Effector memory CD4-positive, alpha-beta T cell (primary cell): Measurements from ENCODE around the gene RNF150.

Experiments
- DNase-seq, 3 donors: peaks; one replicate each; pipeline ENCODE4 v3.0.0-alpha.2; 2020
- H3K27ac ChIP-seq: 2 replicates; pipeline ENCODE4 v1.7.0; 2013; ENCODE audit warnings: mild to moderate bottlenecking, low read length, moderate library complexity; ENCODE audit not compliant: insufficient read depth, poor library complexity, severe bottlenecking
- H3K27me3 ChIP-seq: replicated peaks from 2 replicates; pipeline ENCODE4 v1.7.0; 2013; ENCODE audit warnings: mild to moderate bottlenecking, low read length; ENCODE audit not compliant: insufficient read depth, control insufficient read depth, poor library complexity, severe bottlenecking
- H3K36me3 ChIP-seq: 2 replicates; pipeline ENCODE4 v1.7.0; 2013; ENCODE audit warnings: mild to moderate bottlenecking, low read length, moderate library complexity; ENCODE audit not compliant: control insufficient read depth, insufficient read depth
- H3K4me1 ChIP-seq: 2 replicates; pipeline ENCODE4 v1.7.0; 2013; ENCODE audit warnings: low read length, mild to moderate bottlenecking; ENCODE audit not compliant: control insufficient read depth, insufficient read depth, poor library complexity, severe bottlenecking
- H3K4me3 ChIP-seq: 2 replicates; pipeline ENCODE4 v1.7.0; 2013; ENCODE audit warnings: low read length, low read depth, mild to moderate bottlenecking; ENCODE audit not compliant: insufficient read depth, poor library complexity, severe bottlenecking
- H3K9me3 ChIP-seq: 2 replicates; pipeline ENCODE4 v1.7.0; 2013; ENCODE audit warnings: mild to moderate bottlenecking, low read length, moderate library complexity; ENCODE audit not compliant: control insufficient read depth

The RNF150 gene

DNA sequence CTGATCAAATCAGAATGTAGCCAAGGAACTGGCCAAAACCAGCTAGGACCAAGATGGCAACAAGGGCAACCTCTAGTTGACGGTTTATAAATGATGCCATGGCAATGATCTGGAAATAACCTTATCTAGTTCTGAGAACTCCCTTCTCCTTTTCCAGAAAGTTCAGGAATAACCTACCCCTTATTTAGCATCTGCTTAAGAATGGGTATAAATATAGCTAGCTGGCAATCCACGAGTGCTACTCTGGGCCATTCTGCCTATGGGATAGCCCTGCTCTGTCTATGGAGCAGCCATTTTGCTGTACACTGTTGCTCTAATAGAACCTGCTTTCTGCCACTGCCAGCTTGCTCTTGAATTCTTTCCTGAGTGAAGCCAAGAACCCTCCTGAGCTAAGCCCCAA is 192.7 kb downstream of the RNF150 start:
- H3K27ac ChIP-seq, result no peak overlapping the region
- H3K9me3 ChIP-seq, result no peaks in the 10 kb centered on the region
- H3K4me1 ChIP-seq, result no peaks in the 10 kb centered on the region
- no peak overlapping the region for H3K4me3 ChIP-seq
- H3K36me3 ChIP-seq, result no peaks in the 10 kb centered on the region
- no peaks in the 10 kb centered on the region for H3K27me3 ChIP-seq
- DNase-seq, result no peak

DNA sequence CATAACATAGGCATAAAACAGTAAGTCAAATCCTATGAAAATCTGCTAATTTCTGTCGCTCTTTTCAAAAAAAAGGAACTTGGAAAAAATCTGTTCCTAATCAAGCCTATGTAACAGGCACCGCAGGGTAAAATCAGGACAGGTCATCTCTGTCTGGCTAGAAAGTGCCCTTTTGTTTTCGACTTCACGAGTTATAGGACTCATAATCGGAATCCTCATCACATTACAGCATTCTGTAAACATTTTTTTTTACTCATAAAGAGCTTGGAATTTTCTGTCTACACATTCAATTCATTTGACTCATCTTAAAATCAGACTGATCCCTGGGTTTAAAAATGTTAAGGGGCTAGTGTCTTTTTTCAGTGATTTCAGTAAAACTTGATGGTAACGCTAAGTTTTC is 195.4 kb downstream of the RNF150 start:
- no peak for DNase-seq
- Histone ChIP-seq H3K36me3 (no peaks in the 10 kb centered on the region), H3K4me3 (no peak overlapping the region), H3K9me3 (no peaks in the 10 kb centered on the region), H3K27ac (no peak overlapping the region), H3K4me1 (no peaks in the 10 kb centered on the region), H3K27me3 (no peaks in the 10 kb centered on the region)

DNA sequence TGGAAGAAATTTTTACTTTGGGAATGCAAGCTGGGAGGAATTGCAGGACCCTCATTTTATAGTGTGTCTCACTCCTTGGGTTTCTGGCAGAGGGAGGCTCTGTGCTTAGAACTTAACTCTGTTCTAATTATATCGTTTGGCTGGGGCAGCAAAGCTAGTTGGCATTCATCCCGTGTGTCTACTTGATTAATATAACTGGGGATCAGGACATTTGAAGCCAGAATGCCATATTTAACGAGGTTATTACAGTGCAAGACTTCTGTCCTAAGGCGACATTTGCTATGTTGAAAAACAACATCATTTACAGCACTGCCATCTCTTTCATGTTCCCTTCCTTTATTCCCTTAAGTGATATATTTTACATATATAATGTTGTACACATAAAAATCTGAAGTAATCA is 198.0 kb downstream of the RNF150 start:
- Histone ChIP-seq H3K27me3 (peaks cover 5% of the 10 kb centered on the region), H3K4me3 (no peak overlapping the region), H3K4me1 (no peaks in the 10 kb centered on the region), H3K36me3 (no peaks in the 10 kb centered on the region), H3K9me3 (no peaks in the 10 kb centered on the region), H3K27ac (no peak overlapping the region)
- DNase-seq, result no peak

GRCh38 chr4:140932501-140933045 is 200.7 kb downstream of the RNF150 start:
- Histone ChIP-seq H3K4me1 (no peaks in the 10 kb centered on the region), H3K36me3 (no peaks in the 10 kb centered on the region), H3K27ac (no peak overlapping the region), H3K9me3 (no peaks in the 10 kb centered on the region), H3K27me3 (peaks cover 5% of the 10 kb centered on the region), H3K4me3 (no peak overlapping the region)
- DNase-seq, result no peak

- no peaks in the 10 kb centered on the region for H3K9me3 ChIP-seq
- H3K27me3 ChIP-seq, result peaks cover 5% of the 10 kb centered on the region
- H3K4me3 ChIP-seq, result no peak overlapping the region
- no peak overlapping the region for H3K27ac ChIP-seq
- no peaks in the 10 kb centered on the region for H3K36me3 ChIP-seq
- H3K4me1 ChIP-seq, result no peaks in the 10 kb centered on the region
- no peak for DNase-seq
Observed at GRCh38 chr4:140931911-140932310, 201.4 kb downstream of the RNF150 start.

- H3K9me3 ChIP-seq, result no peaks in the 10 kb centered on the region
- no peak for DNase-seq
- no peak overlapping the region for H3K27ac ChIP-seq
- H3K4me1 ChIP-seq, result no peaks in the 10 kb centered on the region
- H3K36me3 ChIP-seq, result no peaks in the 10 kb centered on the region
- no peak overlapping the region for H3K4me3 ChIP-seq
- peaks cover 5% of the 10 kb centered on the region for H3K27me3 ChIP-seq
Observed at GRCh38 chr4:140930557-140930956, 202.7 kb downstream of the RNF150 start.

DNA sequence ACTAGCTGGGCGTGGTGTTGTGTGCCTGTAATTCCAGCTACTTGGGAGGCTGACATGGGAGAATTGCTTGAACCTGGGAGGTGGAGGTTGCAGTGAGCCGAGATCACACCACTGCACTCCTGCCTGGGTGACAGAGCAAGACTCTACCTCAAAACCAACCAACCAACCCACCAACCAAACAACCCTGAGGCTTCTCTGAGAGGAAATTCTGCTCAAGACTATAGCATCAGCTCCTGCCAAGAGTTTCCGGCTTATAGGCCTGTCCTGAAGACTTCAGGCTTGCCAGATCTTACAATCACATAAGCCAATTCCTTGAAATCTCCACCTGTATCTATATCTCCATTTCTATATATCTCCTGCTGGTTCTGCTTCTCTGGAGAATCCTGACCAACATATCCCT is 203.3 kb downstream of the RNF150 start:
- H3K27ac ChIP-seq, result no peak overlapping the region
- DNase-seq, result no peak
- no peak overlapping the region for H3K4me3 ChIP-seq
- no peaks in the 10 kb centered on the region for H3K36me3 ChIP-seq
- H3K4me1 ChIP-seq, result no peaks in the 10 kb centered on the region
- no peaks in the 10 kb centered on the region for H3K9me3 ChIP-seq
- peaks cover 5% of the 10 kb centered on the region for H3K27me3 ChIP-seq

GRCh38 chr4:140928880-140929279 is 204.4 kb downstream of the RNF150 start:
- no peaks in the 10 kb centered on the region for H3K9me3 ChIP-seq
- no peak for DNase-seq
- no peaks in the 10 kb centered on the region for H3K4me1 ChIP-seq
- no peak overlapping the region for H3K4me3 ChIP-seq
- H3K27me3 ChIP-seq, result peaks cover 5% of the 10 kb centered on the region
- no peaks in the 10 kb centered on the region for H3K36me3 ChIP-seq
- H3K27ac ChIP-seq, result no peak overlapping the region

GRCh38 chr4:140926672-140927071 is 206.6 kb downstream of the RNF150 start:
- Histone ChIP-seq H3K36me3 (no peaks in the 10 kb centered on the region), H3K27ac (no peak overlapping the region), H3K9me3 (no peaks in the 10 kb centered on the region), H3K4me1 (no peaks in the 10 kb centered on the region), H3K27me3 (no peaks in the 10 kb centered on the region), H3K4me3 (no peak overlapping the region)
- no peak for DNase-seq

DNA sequence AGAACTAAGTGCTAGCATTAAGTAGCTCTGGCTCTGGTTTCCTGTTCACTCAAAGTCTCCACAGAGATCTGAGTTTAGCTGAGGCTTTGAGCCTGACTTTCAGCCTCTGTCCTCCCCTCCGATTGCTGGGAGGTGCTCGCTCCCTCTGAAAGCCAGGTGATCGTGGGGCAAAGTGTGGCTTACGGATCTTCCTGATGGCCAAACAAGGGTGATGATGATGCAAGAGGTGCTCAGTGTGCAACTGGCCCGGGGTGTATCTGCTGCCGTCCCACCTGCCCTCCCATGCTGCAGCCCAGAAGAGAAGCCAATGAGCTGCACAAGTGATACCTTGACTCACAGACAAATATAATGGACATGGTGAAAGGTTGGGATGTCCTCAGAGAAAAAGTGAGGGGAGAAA is 207.9 kb downstream of the RNF150 start:
- no peaks in the 10 kb centered on the region for H3K9me3 ChIP-seq
- H3K27me3 ChIP-seq, result no peaks in the 10 kb centered on the region
- no peak for DNase-seq
- H3K27ac ChIP-seq, result no peak overlapping the region
- H3K4me1 ChIP-seq, result no peaks in the 10 kb centered on the region
- H3K4me3 ChIP-seq, result no peak overlapping the region
- H3K36me3 ChIP-seq, result no peaks in the 10 kb centered on the region
